ENCODE results near the gene ZNF606.

The ZNF606 gene

DNA sequence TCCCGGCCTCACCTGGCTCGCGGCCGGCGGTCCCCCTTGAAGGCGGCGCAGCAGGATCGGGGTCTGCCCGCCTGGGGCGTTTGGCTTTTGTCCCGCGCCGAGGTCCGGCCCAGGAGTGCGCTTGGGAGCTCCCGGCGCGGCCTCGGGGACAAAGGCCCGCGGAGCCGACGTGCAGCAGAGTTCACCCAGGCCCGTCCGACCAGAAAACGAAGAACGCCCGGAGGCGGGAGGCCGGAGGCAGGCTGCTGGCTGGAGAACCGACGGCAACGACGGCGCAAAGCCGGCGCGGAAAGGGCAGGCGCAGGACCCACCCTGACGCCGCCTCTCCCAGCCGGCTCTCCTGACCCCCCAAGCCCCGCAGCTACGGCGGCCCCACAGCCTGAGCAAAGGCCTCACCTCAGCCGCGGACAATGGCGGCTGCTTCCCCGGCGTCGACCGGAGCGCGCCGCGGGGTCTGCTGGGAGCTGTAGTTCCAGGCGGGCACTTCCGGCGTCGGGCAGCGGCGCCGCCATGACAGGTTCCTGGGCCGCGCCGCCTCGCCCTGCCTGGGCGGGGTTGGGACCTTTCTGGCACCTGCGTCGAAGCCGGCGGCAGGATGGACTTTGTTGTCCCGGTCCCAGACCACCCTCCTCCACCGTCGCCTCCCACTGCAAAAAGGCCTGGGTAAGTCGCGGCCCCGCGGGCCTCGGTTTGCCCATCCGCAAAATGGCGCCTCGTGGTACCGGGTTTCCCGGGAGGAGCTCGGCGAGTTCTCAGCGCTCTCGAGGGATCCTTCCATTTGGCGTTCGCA is at the start of gene ZNF606:
TSS of gene ZNF606 (minus strand) at position 437 of the 790 bp plus-strand sequence. CDS start 1,501 bp downstream, outside the sequence.
- peak; percentile 95 for DNase-seq

DNA sequence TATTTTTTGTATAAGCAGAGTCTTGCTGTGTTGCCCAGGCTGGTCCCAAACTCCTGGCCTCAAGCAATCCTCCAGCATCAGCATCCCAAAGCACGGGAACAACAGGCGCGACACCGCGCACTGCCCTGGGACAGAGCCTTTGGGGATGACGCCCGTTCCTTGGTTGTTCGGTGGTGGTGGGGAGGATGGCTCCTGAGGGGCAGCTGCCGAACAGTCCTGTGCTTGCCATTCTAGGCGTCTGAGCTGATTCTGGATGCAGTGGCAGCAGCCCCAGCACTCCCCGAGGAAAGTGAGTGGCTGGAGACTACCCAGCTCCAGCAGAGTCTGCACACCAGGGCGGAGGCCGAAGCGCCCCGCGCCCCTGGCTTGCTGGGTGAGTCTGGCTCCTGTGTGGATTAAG is 49.6 kb upstream of the ZNF606 start:
- no peak for DNase-seq

DNA sequence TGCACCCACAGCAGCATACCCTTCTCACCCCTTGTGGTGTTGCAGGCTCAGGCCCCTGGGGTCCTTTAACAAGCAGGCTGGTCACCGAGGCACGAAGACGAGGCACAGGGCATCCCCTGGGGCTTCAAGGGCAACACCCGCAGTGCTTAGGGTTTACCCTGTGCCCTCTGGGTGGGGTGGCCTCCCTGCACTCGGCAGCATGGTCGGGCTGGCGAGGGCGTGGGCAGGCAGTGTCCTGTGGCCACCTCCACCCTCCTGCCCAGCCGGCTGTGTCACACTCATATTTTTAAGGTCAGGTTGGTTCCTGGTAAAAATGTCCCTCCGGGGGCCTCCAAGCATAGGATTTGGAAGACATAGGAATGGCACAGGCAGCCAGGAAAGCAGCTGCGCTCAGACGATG is 45.1 kb upstream of the ZNF606 start:
- no peak for DNase-seq

DNA sequence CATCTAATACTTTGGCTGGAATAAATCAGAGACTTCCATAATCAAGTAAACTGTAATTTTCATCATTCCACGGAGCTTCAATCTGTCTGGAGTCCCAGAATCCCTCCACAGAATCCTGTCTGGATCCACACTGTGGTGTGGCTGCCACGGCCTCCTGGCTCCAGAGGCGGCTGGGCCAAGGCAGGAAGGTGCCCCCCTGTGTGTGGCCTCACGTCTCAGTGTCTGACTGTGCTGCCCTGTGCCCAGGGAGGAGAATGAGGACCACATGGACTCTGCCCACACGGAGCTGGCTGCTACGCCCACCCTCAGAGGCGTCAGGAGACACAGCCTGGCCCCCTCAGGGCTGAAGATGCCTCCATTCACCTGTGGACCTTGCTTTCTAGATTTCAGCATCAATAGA is 44.2 kb upstream of the ZNF606 start:
- DNase-seq: no peak

DNA sequence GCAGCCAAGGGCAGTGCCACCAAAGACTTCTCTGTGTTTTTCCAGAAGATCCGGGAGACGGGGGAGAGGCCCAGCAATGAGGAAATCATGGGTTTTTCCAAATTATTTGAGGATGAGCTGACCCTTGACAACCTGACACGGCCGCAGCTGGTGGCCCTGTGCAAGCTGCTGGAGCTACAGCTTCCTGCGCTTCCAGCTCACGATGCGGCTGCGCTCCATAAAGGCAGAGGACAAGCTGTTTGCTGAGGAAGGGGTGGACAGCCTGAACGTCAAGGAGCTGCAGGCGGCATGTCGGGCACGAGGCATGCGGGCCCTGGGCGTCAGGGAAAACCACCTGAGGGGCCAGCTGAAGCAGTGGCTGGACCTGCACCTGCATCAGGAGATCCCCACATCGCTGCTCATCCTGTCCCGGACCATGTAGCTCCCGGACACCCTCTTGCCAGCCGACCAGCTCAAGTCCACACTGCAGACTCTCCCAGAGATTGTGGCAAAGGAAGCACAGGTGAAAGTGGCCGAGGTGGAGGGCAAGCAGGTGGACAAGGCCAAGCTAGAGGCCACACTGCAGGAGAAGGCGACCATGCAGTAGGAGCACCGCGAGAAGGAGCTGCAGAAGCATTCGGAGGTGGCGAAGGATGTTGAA is 42.9 kb upstream of the ZNF606 start:
- no peak for DNase-seq

DNA sequence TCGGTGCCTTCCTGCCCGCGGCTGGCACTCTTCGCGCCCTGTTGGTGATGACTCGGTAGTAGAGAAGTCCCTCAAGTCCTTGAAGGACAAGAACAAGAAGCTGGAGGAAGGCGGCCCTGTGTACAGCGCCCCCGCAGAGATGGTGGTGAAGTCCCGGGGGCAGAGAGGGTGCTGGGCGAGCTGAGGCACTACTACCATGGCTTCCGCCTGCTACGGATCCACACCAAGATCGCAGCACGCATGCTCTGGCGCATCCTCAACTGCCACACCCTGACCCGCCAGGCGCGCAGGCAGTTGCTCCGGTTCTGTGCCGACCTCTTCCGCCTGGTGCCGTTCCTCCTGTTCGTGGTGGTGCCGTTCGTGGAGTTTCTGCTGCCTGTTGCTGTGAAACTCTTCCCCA is 42.3 kb upstream of the ZNF606 start:
- no peak for DNase-seq

DNA sequence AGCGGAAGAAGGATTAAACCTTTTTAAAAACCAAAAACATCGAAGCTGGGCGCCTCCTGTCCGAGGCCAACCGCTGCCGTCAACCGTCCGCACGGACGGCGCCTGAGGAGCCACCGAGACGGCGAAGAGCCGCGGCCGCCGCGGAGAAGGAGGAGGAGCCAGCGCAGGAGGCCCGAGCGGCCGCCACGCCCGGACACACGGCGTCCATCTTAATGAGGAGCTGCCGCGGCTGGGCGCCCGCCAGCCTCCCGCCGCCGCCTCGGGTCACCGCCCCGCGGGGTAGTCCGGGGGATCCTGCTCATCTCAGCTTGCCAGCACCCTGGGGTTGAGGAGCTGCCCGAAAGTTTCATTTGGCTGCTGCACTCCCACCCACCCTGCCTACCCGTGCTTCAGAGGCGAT is 41.8 kb upstream of the ZNF606 start:
- no peak for DNase-seq

- no peak for DNase-seq
Observed at GRCh38 chr19:58042495-58043340, 40.1 kb upstream of the ZNF606 start.

DNA sequence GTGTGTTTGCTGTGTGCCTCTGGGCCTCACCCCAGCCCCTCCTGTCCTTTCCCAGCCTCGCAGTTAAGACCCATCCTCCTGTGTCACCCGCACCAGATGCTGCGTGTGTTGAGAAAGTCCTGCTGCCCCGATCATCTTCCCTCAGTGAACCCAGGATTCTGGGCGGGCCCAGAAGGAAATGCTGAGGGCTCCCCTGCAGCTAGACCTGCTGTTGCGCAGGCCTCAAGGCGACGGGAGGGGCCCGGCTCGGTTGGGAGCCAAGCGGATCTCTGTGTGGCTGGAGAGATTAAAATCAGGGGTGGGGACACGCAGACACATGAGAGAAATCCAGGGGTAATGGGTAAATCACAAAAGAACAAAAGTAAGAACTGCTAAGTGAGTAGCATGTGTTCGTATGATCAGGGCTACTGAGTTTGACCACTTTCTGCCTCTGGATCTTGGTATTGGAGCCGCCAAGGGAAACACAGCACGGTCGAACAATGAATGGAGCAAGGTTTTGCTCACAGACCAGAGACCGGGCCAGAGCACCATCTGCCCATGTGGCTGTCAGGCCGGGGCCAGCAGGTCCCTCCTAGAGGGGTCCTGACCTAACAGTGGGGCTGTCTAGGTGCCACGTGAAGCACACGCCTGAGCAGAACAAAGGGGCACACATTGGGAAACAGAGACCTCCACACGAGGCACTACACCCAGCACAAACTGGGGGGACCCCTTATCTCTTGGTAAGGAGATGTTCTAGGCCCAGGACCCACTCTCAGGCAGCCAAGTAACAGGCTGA is 38.3 kb upstream of the ZNF606 start:
- DNase-seq: no peak

DNA sequence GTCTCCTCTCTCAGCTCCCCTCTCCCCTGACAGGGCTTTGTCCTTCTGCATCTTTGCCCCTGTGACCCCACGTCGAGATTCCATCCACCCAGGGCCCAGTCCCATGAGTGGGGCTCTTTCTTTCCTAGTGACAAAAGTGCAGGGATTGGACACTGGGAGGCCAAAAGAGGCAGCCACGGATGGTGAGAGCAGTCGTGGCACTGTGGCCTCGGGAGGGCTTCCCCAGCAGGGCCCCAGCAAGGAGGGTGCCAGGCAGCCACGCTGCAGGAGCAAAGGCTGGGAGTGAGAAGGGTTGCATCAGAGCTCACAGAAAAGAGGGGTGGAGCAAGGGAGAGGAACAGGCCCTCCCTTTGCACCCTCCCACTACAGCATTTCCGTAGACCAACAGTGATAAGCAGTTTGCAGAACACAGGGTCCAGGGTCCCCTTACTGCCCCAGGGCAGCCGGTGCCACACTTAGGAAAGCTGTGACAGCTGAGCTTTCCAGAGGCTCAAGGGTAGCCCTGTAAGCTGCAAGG is 36.1 kb upstream of the ZNF606 start:
- DNase-seq: no peak

DNA sequence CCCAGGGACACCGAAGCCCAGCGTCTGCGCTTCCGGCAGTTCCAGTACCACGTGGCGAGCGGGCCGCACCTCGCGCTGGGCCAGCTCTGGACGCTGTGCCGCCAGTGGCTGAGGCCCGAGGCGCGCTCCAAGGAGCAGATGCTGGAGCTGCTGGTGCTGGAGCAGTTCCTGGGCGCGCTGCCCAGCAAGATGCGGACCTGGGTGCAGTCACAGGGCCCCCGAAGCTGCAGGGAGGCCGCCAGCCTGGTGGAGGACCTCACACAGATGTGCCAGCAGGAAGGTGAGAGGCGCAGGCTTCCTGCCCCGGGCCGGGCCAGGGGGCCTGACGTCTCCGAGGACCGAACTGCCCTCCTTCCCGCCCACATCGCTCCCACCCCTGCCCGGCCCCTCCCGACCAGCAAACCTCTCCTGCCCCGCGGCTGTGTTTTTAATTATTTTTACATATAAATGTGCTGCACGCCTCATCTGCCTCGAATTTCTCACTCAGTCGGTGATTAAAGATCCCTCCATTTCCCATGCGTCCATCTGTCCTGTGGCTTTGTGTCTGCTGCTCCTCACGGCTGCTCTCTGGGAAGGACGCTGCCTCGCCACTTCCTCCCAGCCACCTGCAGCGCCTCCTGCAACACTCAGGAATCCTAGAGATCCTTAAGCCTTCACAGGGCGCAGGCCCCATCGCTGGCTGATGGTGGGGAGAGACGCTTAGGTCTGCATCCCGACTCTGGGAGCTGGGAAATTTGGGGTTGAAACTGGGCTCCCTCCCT is 35.5 kb upstream of the ZNF606 start:
- no peak for DNase-seq

GRCh38 chr19:58035863-58036262 is 33.2 kb upstream of the ZNF606 start:
- no peak for DNase-seq

GRCh38 chr19:58034477-58034793 is 31.8 kb upstream of the ZNF606 start:
- no peak for DNase-seq

DNA sequence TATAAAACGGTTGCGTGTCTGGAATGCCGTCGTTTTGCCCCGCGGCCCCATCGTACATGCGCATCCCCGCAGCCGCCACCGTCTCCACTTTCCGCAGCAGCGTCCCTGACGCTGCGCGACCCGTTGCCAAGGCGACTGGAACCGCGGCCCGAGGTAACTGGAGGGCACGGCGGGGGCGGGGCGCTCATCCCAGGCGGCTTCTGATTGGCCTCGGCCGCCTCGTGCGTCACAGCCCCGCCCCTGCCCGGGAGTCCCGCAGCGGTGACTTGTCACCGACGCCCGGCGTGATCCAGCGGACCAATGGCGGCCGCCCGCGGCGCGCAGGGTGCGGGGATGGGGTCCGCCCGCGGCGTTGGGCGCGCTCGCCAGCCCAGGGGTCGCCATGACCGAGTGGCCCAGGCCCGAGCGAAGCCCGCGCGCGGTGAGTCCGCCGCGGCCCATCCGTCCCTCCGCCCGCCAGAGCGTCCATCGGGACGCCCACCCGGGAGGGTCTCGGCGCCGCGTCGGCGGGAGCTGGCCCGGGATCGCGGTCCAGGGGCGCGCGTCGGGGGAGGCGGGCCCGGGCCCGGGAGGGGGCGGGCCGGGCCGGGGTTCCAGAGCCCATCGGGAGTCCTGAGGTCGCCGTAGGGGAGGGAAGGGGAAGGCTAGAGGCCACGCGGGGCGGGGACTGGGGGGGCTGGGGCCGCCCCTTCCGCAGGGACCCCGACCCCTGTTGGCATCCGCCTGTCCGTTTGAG is 31.3 kb upstream of the ZNF606 start, which contains the start of gene ZSCAN1:
TSS of gene ZSCAN1 (plus strand) at position 285 of the 736 bp plus-strand sequence. CDS start 3,812 bp downstream, outside the sequence.
- no peak for DNase-seq

DNA sequence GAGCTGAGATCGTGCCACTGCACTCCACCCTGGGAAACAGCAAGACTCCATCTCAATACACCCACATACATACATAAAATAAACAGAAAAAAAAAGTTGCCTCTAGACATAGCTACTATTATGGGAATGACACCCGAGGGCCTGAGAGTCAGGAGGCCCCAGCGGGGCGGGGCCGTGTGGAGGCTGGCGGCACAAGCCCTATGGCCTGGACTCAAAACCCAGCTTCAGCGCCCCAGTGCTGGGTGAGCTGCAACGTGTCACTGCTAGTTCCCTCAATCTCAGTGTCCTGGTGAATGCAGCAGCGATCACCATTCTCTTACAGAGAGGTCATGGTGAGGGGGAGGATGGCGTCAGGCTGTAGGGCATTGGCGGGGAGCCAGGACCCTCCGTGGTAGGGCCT is 22.0 kb upstream of the ZNF606 start:
- DNase-seq: no peak

DNA sequence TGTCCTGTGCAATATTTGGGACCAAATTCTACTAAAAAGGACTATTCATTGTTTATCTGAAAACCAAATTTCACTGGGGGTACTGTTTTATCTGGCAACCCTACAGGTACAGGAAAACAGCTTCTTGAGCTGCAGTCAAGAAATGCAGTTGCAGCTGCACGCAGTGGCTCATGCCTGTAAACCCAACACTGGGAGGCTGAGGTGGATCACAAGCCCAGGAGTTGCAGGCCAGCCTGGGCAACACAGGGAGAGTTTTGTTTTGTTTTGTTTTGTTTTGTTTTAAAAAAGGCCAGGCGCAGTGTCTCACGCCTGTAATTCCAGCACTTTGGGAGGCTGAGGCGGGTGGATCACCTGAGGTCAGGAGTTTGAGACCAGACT is 19.7 kb upstream of the ZNF606 start:
- DNase-seq: no peak

DNA sequence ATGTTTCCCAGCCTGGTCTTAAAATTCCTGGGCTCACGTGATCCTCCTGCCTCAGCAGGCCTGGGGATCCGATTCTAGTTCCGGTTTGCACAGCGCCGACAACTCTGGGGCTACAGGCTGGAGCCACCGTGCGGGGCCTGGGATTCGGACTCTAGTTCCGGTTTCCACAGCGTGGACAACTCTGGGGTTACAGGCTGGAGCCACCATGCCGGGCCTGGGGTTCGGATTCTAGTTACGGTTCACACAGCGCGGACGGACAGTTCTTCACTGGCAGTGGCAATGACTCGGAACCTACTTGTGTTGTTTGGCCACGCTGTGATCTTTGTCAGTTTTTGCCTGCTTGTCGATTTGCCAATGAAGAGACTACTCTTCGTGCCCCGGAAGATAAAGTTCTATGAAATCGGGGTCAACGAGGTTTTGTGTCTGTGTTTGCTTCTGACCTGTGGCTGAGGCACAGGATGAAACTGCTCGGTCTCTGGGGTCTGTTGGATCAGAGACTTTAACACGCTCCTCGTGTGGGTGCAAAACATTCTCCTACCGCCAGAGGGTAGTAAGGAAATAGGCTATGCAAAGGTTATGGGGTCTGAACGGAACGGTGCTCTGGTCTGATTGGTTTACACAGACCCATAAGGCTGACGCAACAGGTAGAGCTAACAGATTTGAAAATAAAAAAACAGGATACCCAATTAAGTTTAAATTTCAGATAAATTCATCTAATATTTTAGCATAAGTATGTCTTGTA is 19.1 kb upstream of the ZNF606 start:
- no peak for DNase-seq

DNA sequence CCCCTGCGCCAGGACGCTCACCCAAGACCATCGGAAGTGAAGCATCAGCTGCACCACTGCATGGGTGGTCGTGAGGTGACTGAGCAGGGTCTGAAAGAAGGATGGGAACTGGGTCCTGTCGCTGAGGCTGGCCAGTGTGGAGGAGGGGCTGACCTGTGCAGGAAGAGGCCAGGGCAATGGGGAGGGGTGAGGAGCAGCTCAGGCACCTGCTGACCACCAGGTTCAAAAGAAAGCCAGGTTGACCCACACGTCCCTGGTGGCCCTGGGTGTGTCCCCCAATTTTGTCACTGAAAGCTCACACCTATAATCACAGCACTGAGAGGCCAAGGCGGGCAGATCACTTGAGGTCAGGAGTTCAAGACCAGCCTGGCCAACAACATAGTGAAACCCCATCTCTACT is 17.5 kb upstream of the ZNF606 start:
- DNase-seq: no peak

- DNase-seq: no peak
Observed at GRCh38 chr19:58014141-58014540, 11.5 kb upstream of the ZNF606 start.

- DNase-seq: no peak
Observed at GRCh38 chr19:58010507-58010906, 7.9 kb upstream of the ZNF606 start.
